HepG2 (cell line): ENCODE data around the gene AUTS2. TPM values are rescaled to one million over a fixed set of nuclear protein-coding genes. Genes with fewer than 3 reads are reported as not detected.

Source experiments
- ATAC-seq: fragments of 200-7000 bp; cut with Tn5 transposase; 3 replicates; pipeline ENCODE4 v1.9.1; 2020; ENCODE audit warnings: mild to moderate bottlenecking, moderate library complexity
- BruUV-seq: library from RNA; stranded (reverse); fragments of 400-500 nt; replicated peaks from 2 replicates; lab custom pipeline; 2021; lab: Mats Ljungman, UMichigan
- CTCF ChIA-PET: fragments of 300-600 bp; formaldehyde crosslinking; extraction: SDS; loops from one replicate; lab custom pipeline; 2021; ENCODE audit warnings: low total read pairs, inconsistent platforms, low intra/inter-chr PET ratio; lab: Yijun Ruan, JAX
- POLR2A ChIA-PET: fragments of 350-600 bp; sonication (Branson Sonifier 250); formaldehyde crosslinking; loops from one replicate; lab custom pipeline; 2020; ENCODE audit warnings: antibody characterized with exemption, inconsistent platforms; lab: Yijun Ruan, JAX
- DNase-seq: peaks from one replicate; pipeline ENCODE4 v3.0.0-alpha.2; 2015; ENCODE audit warnings: low spot score
- FAIRE-seq: peaks from 3 replicates; lab custom pipeline; 2011; peaks lifted over from hg19 to GRCh38; lab: Jason Lieb, UNC
- H2AFZ ChIP-seq: one replicate; pipeline ENCODE4 v1.6.1; 2011; ENCODE audit warnings: low read length, inconsistent platforms
- H3K27ac ChIP-seq: fragments of 300-600 bp; 3 replicates; pipeline ENCODE4 v1.8.0; 2011; ENCODE audit warnings: mixed run types, mild to moderate bottlenecking, mixed read lengths, low read length, inconsistent platforms; ENCODE audit not compliant: insufficient read depth; ENCODE audit errors: extremely low read length
- H3K27me3 ChIP-seq, 2 experiments: fragments of 200-600 bp in 1 of 2; 2 replicates in 1 of 2; 3 replicates in 1 of 2; pipeline versions ENCODE4 v1.6.0 to v1.8.0; 2011; ENCODE audit warnings: low read length in 2 of 2, mild to moderate bottlenecking in 2 of 2, moderate library complexity in 2 of 2, inconsistent platforms in 1 of 2; ENCODE audit not compliant: insufficient read depth in 2 of 2, control insufficient read depth in 1 of 2
- H3K36me3 ChIP-seq, 2 experiments: fragments of 200-600 bp in 1 of 2; replicated peaks in 1 of 2; 2 replicates in 1 of 2; 3 replicates in 1 of 2; pipeline versions ENCODE4 v1.5.1 to v1.8.0; 2011; ENCODE audit warnings: low read length in 2 of 2, inconsistent platforms in 1 of 2; ENCODE audit not compliant: insufficient read depth in 2 of 2, control insufficient read depth in 1 of 2
- H3K4me1 ChIP-seq: 2 replicates; pipeline ENCODE4 v1.5.1; 2012; ENCODE audit warnings: low read length, inconsistent platforms; ENCODE audit not compliant: insufficient read depth
- H3K4me2 ChIP-seq: 2 replicates; pipeline ENCODE4 v1.6.0; 2011; ENCODE audit warnings: low read depth, low read length, inconsistent platforms
- H3K4me3 ChIP-seq, 3 experiments: fragments of 200-600 bp in 1 of 3; sonication (generic), shearing (Covaris generic) in 1 of 3; replicated peaks in 1 of 3; 2 replicates each; pipeline ENCODE4 v1.5.1; 2011 to 2016; ENCODE audit warnings: low read length in 3 of 3, inconsistent platforms in 2 of 3, low read depth in 2 of 3, mild to moderate bottlenecking in 2 of 3, control low read depth in 1 of 3, mixed read lengths in 1 of 3; ENCODE audit not compliant: insufficient read depth in 1 of 3
- H3K79me2 ChIP-seq: one replicate; pipeline ENCODE4 v1.6.1; 2011; ENCODE audit warnings: low read length, inconsistent platforms; ENCODE audit not compliant: insufficient read depth
- H3K9ac ChIP-seq: 2 replicates; pipeline ENCODE4 v1.6.0; 2011; ENCODE audit warnings: mild to moderate bottlenecking, low read depth, low read length, inconsistent platforms; ENCODE audit not compliant: insufficient read depth
- H3K9me3 ChIP-seq: 2 replicates; pipeline ENCODE4 v1.5.1; 2012; ENCODE audit warnings: mild to moderate bottlenecking, low read length
- H4K20me1 ChIP-seq: 2 replicates; pipeline ENCODE4 v1.6.0; 2011; ENCODE audit warnings: inconsistent platforms, mild to moderate bottlenecking, low read length, moderate library complexity; ENCODE audit not compliant: insufficient read depth
- ARNT2 ChIP-seq: sonication (generic); formaldehyde crosslinking; IDR thresholded peaks from 2 replicates; pipeline ENCODE4 v1.8.0; 2022; ENCODE audit warnings: mild to moderate bottlenecking, low read depth, missing genetic modification reagents, moderate library complexity
- ATF7-NPFF ChIP-seq: sonication (generic); formaldehyde crosslinking; IDR thresholded peaks from 2 replicates; pipeline ENCODE4 v1.8.1; 2023; ENCODE audit warnings: mild to moderate bottlenecking, low read depth, missing genetic modification reagents, moderate library complexity
- CEBPB ChIP-seq: IDR thresholded peaks from 2 replicates; pipeline ENCODE4 v1.6.1; 2011; ENCODE audit warnings: low read depth, low read length, improper control_type of control experiment, borderline replicate concordance
- CEBPG ChIP-seq: IDR thresholded peaks from 2 replicates; pipeline ENCODE4 v1.6.1; 2016
- HOXD1 ChIP-seq: sonication (generic); formaldehyde crosslinking; IDR thresholded peaks from 2 replicates; pipeline ENCODE4 v1.5.0; 2020; ENCODE audit warnings: missing genetic modification reagents
- MED8 ChIP-seq: sonication (generic); formaldehyde crosslinking; IDR thresholded peaks from 2 replicates; pipeline ENCODE4 v1.8.1; 2023; ENCODE audit warnings: mild to moderate bottlenecking, missing genetic modification reagents; ENCODE audit not compliant: insufficient replicate concordance
- WIZ ChIP-seq: sonication (generic); formaldehyde crosslinking; IDR thresholded peaks from 2 replicates; pipeline ENCODE4 v1.5.1; 2020; ENCODE audit warnings: mild to moderate bottlenecking, missing genetic modification reagents
- ZNF335 ChIP-seq: sonication (generic); formaldehyde crosslinking; IDR thresholded peaks from 2 replicates; pipeline ENCODE4 v1.4.0; 2020; ENCODE audit warnings: missing genetic modification reagents
- ZNF451 ChIP-seq: sonication (generic); formaldehyde crosslinking; IDR thresholded peaks from 2 replicates; pipeline ENCODE4 v1.5.0; 2020; ENCODE audit warnings: mild to moderate bottlenecking, missing genetic modification reagents
- ZNF558 ChIP-seq: sonication (generic); formaldehyde crosslinking; IDR thresholded peaks from 2 replicates; pipeline ENCODE4 v1.9.0; 2022; ENCODE audit warnings: mild to moderate bottlenecking, missing genetic modification reagents, borderline replicate concordance
- ZNF562 ChIP-seq: sonication (generic); formaldehyde crosslinking; IDR thresholded peaks from 2 replicates; pipeline ENCODE4 v1.8.0; 2022; ENCODE audit warnings: missing genetic modification reagents, borderline replicate concordance
- ZNF775 ChIP-seq: sonication (generic); formaldehyde crosslinking; IDR thresholded peaks from 2 replicates; pipeline ENCODE4 v1.4.0; 2020; ENCODE audit warnings: missing genetic modification reagents, mild to moderate bottlenecking, moderate library complexity, borderline replicate concordance
- WGBS: methylation state at CpG from one replicate; pipeline ENCODE4 v1.1.6; 2017; ENCODE audit warnings: low lambda C conversion rate; 5-methylcytosine and 5-hydroxymethylcytosine counted together
- in situ Hi-C: cut with HindIII; loops from 2 replicates; pipeline ENCODE4 v1.10.0; 2017; ENCODE audit warnings: low pct_unique_long_range_greater_than_20kb; ENCODE audit not compliant: extremely low pct_ligation_motif_present
- intact Hi-C: fragments of 100-400 bp; cut with micrococcal nuclease; formaldehyde crosslinking; loops from one replicate; pipeline ENCODE4 v1.10.0; 2022; ENCODE audit not compliant: unreplicated experiment
- polyA plus RNA-seq, 8 experiments: library from polyadenylated mRNA; depleted of rRNA in 3 of 8; stranded (reverse) in 7 of 8; unstranded in 1 of 8; fragments of >200 nt; fragmentation: Illumina TruSeq in 4 of 8; extraction: Trizol in 4 of 8; gene quantifications; 2 replicates each; pipeline versions ENCODE4 v1.2.1 to v1.2.3, GENCODE V29; 2011 to 2016; ENCODE audit warnings: low read depth in 4 of 8, missing spikeins in 1 of 8, mixed read lengths in 1 of 8; ENCODE audit not compliant: insufficient read depth in 1 of 8
- total RNA-seq, 5 experiments: library from RNA; depleted of rRNA; stranded (reverse); fragments of >200 nt; fragmentation: Illumina TruSeq; extraction: Trizol; gene quantifications; 2 replicates each; pipeline ENCODE4 v1.2.3, GENCODE V29; 2016; ENCODE audit warnings: low read depth in 1 of 5
- TF ChIP-seq, protein P1 (sequence below): sonication (generic); formaldehyde crosslinking; IDR thresholded peaks from 2 replicates; pipeline ENCODE4 v1.5.0; 2020; ENCODE audit warnings: missing genetic modification reagents

The AUTS2 gene
- total and polyA plus RNA-seq, 2 of the 13 experiments (the other 11 are each of a cell fraction or from before 2014, with no cell fraction given), result 0.38 TPM; not detected in 1

- Histone ChIP-seq H3K4me1 (no peaks in the 10 kb centered on the region), H4K20me1 (no peaks in the 10 kb centered on the region), H3K36me3 (no peaks in the 10 kb centered on the region), H2AFZ (no peak overlapping the region), H3K27ac (no peak overlapping the region), H3K4me2 (no peak overlapping the region), H3K9ac (no peak overlapping the region), H3K27me3 (no peaks in the 10 kb centered on the region), H3K79me2 (no peaks in the 10 kb centered on the region), H3K4me3 (no peak overlapping the region), H3K9me3 (no peaks in the 10 kb centered on the region)
- 22% methylated on average over 6 of the region's 6 CpGs for WGBS
- ChIA-PET CTCF (no interaction called here), POLR2A (no interaction called here)
- intact Hi-C loops (no loop called here), in situ Hi-C loops (loop anchor here (5.0 kb wide), 1 partner anchor 290 kb away; no protein-coding TSS in a partner anchor)
- no peak for ATAC-seq
- DNase-seq, result no peak
- BruUV-seq, result no TSS peak
- no peak for FAIRE-seq
- TF ChIP-seq CEBPB (no peak), HOXD1 (CRISPR knock-in tag) (no peak), ZNF335 (no peak), ZNF775 (no peak), ATF7-NPFF (CRISPR knock-in tag) (no peak), WIZ (CRISPR knock-in tag) (no peak), ZNF562 (CRISPR knock-in tag) (no peak), ARNT2 (CRISPR knock-in tag) (no peak), CEBPG (CRISPR knock-in tag) (no peak), MED8 (CRISPR knock-in tag) (no peak), ZNF558 (CRISPR knock-in tag) (no peak), ZNF451 (CRISPR knock-in tag) (no peak)
- TF ChIP-seq, protein P1, sequence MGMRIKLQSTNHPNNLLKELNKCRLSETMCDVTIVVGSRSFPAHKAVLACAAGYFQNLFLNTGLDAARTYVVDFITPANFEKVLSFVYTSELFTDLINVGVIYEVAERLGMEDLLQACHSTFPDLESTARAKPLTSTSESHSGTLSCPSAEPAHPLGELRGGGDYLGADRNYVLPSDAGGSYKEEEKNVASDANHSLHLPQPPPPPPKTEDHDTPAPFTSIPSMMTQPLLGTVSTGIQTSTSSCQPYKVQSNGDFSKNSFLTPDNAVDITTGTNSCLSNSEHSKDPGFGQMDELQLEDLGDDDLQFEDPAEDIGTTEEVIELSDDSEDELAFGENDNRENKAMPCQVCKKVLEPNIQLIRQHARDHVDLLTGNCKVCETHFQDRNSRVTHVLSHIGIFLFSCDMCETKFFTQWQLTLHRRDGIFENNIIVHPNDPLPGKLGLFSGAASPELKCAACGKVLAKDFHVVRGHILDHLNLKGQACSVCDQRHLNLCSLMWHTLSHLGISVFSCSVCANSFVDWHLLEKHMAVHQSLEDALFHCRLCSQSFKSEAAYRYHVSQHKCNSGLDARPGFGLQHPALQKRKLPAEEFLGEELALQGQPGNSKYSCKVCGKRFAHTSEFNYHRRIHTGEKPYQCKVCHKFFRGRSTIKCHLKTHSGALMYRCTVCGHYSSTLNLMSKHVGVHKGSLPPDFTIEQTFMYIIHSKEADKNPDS, result no peak
Observed at GRCh38 chr7:69922026-69922803, 323.9 kb downstream of the AUTS2 start.
